Parathyroid adenoma (tissue), 2 donors: ENCODE measurements around the gene NMRK2.

Source experiments
- H2AFZ ChIP-seq: fragments of 300-600 bp; sonication (generic); one replicate; pipeline ENCODE4 v1.7.0; 2017; ENCODE audit warnings: antibody characterized with exemption, mild to moderate bottlenecking
- H3K27ac ChIP-seq: fragments of 300-600 bp; sonication (generic); one replicate; pipeline ENCODE4 v1.7.0; 2017
- H3K27me3 ChIP-seq: fragments of 300-600 bp; sonication (generic); one replicate; pipeline ENCODE4 v1.7.0; 2017; ENCODE audit warnings: low read length; ENCODE audit not compliant: control insufficient read depth, insufficient read depth
- H3K36me3 ChIP-seq: fragments of 300-600 bp; sonication (generic); one replicate; pipeline ENCODE4 v1.7.0; 2017; ENCODE audit warnings: low read length; ENCODE audit not compliant: control insufficient read depth, insufficient read depth
- H3K4me1 ChIP-seq: fragments of 300-600 bp; sonication (generic); one replicate; pipeline ENCODE4 v1.7.0; 2017; ENCODE audit warnings: control low read depth
- H3K4me2 ChIP-seq: fragments of 300-600 bp; sonication (generic); one replicate; pipeline ENCODE4 v1.7.0; 2017; ENCODE audit warnings: low read length
- H3K4me3 ChIP-seq: fragments of 300-600 bp; sonication (generic); one replicate; pipeline ENCODE4 v1.7.0; 2017; ENCODE audit warnings: low read depth, low read length
- H3K79me2 ChIP-seq: fragments of 300-600 bp; sonication (generic); one replicate; pipeline ENCODE4 v1.7.0; 2017; ENCODE audit warnings: control low read depth
- H3K9ac ChIP-seq: fragments of 300-600 bp; sonication (generic); one replicate; pipeline ENCODE4 v1.7.0; 2017; ENCODE audit warnings: mild to moderate bottlenecking
- H3K9me3 ChIP-seq: fragments of 300-600 bp; sonication (generic); one replicate; pipeline ENCODE4 v1.7.0; 2017; ENCODE audit warnings: low read length; ENCODE audit not compliant: control insufficient read depth
- CTCF ChIP-seq: fragments of 300-600 bp; sonication (generic); IDR thresholded peaks from one replicate; pipeline ENCODE4 v1.7.0; 2017; ENCODE audit warnings: antibody characterized with exemption, mild to moderate bottlenecking
- donor health status: primary hyperparathyroidism.

The NMRK2 gene

GRCh38 chr19:3916033-3916432 lies 16.8 kb upstream of the NMRK2 start:
- H2AFZ ChIP-seq, result no peak overlapping the region
- no peak overlapping the region for H3K4me2 ChIP-seq
- no peaks in the 10 kb centered on the region for H3K27me3 ChIP-seq
- no peaks in the 10 kb centered on the region for H3K36me3 ChIP-seq
- H3K4me3 ChIP-seq, result no peak overlapping the region
- no peak overlapping the region for H3K27ac ChIP-seq
- H3K4me1 ChIP-seq, result no peaks in the 10 kb centered on the region
- no peaks in the 10 kb centered on the region for H3K9me3 ChIP-seq
- TF ChIP-seq CTCF, result no peak
- no peak overlapping the region for H3K9ac ChIP-seq
- H3K79me2 ChIP-seq, result no peaks in the 10 kb centered on the region

- TF ChIP-seq CTCF, result no peak
- no peak overlapping the region for H3K9ac ChIP-seq
- H3K4me1 ChIP-seq, result no peaks in the 10 kb centered on the region
- no peak overlapping the region for H3K4me2 ChIP-seq
- no peaks in the 10 kb centered on the region for H3K27me3 ChIP-seq
- H3K79me2 ChIP-seq, result no peaks in the 10 kb centered on the region
- no peaks in the 10 kb centered on the region for H3K36me3 ChIP-seq
- H2AFZ ChIP-seq, result no peak overlapping the region
- H3K27ac ChIP-seq, result no peak overlapping the region
- H3K9me3 ChIP-seq, result no peaks in the 10 kb centered on the region
- H3K4me3 ChIP-seq, result no peak overlapping the region
Measured at GRCh38 chr19:3919793-3920192, 13.1 kb upstream of the NMRK2 start.

- H2AFZ ChIP-seq, result no peak overlapping the region
- H3K27me3 ChIP-seq, result no peaks in the 10 kb centered on the region
- H3K4me3 ChIP-seq, result no peak overlapping the region
- no peaks in the 10 kb centered on the region for H3K79me2 ChIP-seq
- no peak overlapping the region for H3K9ac ChIP-seq
- H3K9me3 ChIP-seq, result no peaks in the 10 kb centered on the region
- no peak overlapping the region for H3K27ac ChIP-seq
- H3K4me1 ChIP-seq, result no peaks in the 10 kb centered on the region
- H3K4me2 ChIP-seq, result no peak overlapping the region
- H3K36me3 ChIP-seq, result no peaks in the 10 kb centered on the region
- no peak for TF ChIP-seq CTCF
Measured at GRCh38 chr19:3923096-3923758, 9.6 kb upstream of the NMRK2 start.

- Histone ChIP-seq H3K27ac (no peak overlapping the region), H3K36me3 (no peaks in the 10 kb centered on the region), H3K79me2 (no peaks in the 10 kb centered on the region), H3K4me3 (no peak overlapping the region), H3K9me3 (no peaks in the 10 kb centered on the region), H3K4me1 (no peaks in the 10 kb centered on the region), H3K27me3 (no peaks in the 10 kb centered on the region), H3K4me2 (no peak overlapping the region), H2AFZ (no peak overlapping the region), H3K9ac (no peak overlapping the region)
- TF ChIP-seq CTCF, result no peak
Measured at GRCh38 chr19:3923912-3924311, 9.0 kb upstream of the NMRK2 start.

- Histone ChIP-seq H3K9me3 (no peaks in the 10 kb centered on the region), H3K4me3 (no peak overlapping the region), H3K27ac (no peak overlapping the region), H3K4me1 (no peaks in the 10 kb centered on the region), H3K27me3 (no peaks in the 10 kb centered on the region), H3K4me2 (no peak overlapping the region), H3K79me2 (no peaks in the 10 kb centered on the region), H3K36me3 (no peaks in the 10 kb centered on the region), H2AFZ (no peak overlapping the region), H3K9ac (no peak overlapping the region)
- no peak for TF ChIP-seq CTCF
Measured at GRCh38 chr19:3931041-3931440, 1.8 kb upstream of the NMRK2 start.
